HL-60 (cell line): Measurements from ENCODE around the gene ZNF44.

Experiments
- DNase-seq, 2 experiments: peaks; one replicate each; pipeline ENCODE4 v3.0.0-alpha.2; 2010 to 2020; ENCODE audit warnings: low read depth in 1 of 2, low spot score in 1 of 2
- H3K27ac ChIP-seq: fragments of 250-450 bp; sonication (Bioruptor Pico); replicated peaks from 2 replicates; pipeline ENCODE4 v1.5.1; 2020; ENCODE audit warnings: mild to moderate bottlenecking, moderate library complexity
- H3K27me3 ChIP-seq: fragments of 250-450 bp; sonication (Bioruptor Pico); 2 replicates; pipeline ENCODE4 v1.5.1; 2021; ENCODE audit warnings: mild to moderate bottlenecking, moderate library complexity; ENCODE audit not compliant: insufficient read depth, poor library complexity, severe bottlenecking
- H3K4me3 ChIP-seq: replicated peaks from 2 replicates; pipeline ENCODE4 v1.5.1; 2011; ENCODE audit warnings: mild to moderate bottlenecking, control low read depth, low read length; ENCODE audit not compliant: insufficient read depth
- GABPA ChIP-seq: IDR thresholded peaks from 2 replicates; pipeline ENCODE4 v1.6.1; 2012; ENCODE audit warnings: low read depth
- POLR2AphosphoS5 ChIP-seq: IDR thresholded peaks from 2 replicates; pipeline ENCODE4 v1.6.1; 2012; ENCODE audit warnings: low read depth
- SPI1 ChIP-seq: IDR thresholded peaks from 2 replicates; pipeline ENCODE4 v1.6.1; 2012; ENCODE audit warnings: low read depth, mild to moderate bottlenecking, borderline replicate concordance
- TF ChIP-seq, protein P1 (sequence below): IDR thresholded peaks from one replicate; pipeline ENCODE4 v1.5.1; 2011; ENCODE audit warnings: low read length, control low read depth, inconsistent platforms; ENCODE audit not compliant: insufficient read depth
- TF ChIP-seq, protein P2 (sequence below): IDR thresholded peaks from 2 replicates; pipeline ENCODE4 v1.6.1; 2012; ENCODE audit warnings: low read depth; ENCODE audit not compliant: insufficient replicate concordance

Gene ZNF44

DNA sequence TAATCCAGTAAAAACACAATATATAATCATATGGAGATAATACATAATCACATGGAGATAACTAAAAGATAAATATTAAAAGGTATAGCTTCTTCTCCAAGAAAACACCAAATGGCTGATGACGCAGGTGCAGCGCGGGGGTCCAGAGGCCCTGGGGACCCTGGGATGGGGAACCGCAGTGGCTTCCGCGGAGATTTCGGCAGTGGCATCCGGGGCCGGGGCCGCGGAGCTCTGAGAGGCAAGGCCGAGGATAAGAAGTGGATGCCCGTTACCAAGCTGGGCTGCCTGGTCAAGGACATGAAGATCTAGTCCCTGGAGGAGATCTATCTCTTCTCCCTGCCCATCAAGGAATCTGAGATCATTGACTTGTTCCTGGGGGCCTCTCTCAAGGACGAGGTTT is 10.5 kb downstream of the ZNF44 start:
- no peak for TF ChIP-seq GABPA
- no peak for TF ChIP-seq SPI1
- TF ChIP-seq, protein P1, sequence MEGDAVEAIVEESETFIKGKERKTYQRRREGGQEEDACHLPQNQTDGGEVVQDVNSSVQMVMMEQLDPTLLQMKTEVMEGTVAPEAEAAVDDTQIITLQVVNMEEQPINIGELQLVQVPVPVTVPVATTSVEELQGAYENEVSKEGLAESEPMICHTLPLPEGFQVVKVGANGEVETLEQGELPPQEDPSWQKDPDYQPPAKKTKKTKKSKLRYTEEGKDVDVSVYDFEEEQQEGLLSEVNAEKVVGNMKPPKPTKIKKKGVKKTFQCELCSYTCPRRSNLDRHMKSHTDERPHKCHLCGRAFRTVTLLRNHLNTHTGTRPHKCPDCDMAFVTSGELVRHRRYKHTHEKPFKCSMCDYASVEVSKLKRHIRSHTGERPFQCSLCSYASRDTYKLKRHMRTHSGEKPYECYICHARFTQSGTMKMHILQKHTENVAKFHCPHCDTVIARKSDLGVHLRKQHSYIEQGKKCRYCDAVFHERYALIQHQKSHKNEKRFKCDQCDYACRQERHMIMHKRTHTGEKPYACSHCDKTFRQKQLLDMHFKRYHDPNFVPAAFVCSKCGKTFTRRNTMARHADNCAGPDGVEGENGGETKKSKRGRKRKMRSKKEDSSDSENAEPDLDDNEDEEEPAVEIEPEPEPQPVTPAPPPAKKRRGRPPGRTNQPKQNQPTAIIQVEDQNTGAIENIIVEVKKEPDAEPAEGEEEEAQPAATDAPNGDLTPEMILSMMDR, result no peak
- TF ChIP-seq, protein P2, sequence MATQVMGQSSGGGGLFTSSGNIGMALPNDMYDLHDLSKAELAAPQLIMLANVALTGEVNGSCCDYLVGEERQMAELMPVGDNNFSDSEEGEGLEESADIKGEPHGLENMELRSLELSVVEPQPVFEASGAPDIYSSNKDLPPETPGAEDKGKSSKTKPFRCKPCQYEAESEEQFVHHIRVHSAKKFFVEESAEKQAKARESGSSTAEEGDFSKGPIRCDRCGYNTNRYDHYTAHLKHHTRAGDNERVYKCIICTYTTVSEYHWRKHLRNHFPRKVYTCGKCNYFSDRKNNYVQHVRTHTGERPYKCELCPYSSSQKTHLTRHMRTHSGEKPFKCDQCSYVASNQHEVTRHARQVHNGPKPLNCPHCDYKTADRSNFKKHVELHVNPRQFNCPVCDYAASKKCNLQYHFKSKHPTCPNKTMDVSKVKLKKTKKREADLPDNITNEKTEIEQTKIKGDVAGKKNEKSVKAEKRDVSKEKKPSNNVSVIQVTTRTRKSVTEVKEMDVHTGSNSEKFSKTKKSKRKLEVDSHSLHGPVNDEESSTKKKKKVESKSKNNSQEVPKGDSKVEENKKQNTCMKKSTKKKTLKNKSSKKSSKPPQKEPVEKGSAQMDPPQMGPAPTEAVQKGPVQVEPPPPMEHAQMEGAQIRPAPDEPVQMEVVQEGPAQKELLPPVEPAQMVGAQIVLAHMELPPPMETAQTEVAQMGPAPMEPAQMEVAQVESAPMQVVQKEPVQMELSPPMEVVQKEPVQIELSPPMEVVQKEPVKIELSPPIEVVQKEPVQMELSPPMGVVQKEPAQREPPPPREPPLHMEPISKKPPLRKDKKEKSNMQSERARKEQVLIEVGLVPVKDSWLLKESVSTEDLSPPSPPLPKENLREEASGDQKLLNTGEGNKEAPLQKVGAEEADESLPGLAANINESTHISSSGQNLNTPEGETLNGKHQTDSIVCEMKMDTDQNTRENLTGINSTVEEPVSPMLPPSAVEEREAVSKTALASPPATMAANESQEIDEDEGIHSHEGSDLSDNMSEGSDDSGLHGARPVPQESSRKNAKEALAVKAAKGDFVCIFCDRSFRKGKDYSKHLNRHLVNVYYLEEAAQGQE, result no peak
- no peak for TF ChIP-seq POLR2AphosphoS5
- no peaks in the 10 kb centered on the region for H3K27me3 ChIP-seq
- no peak for DNase-seq
- H3K4me3 ChIP-seq, result no peak overlapping the region
- H3K27ac ChIP-seq, result no peak overlapping the region

DNA sequence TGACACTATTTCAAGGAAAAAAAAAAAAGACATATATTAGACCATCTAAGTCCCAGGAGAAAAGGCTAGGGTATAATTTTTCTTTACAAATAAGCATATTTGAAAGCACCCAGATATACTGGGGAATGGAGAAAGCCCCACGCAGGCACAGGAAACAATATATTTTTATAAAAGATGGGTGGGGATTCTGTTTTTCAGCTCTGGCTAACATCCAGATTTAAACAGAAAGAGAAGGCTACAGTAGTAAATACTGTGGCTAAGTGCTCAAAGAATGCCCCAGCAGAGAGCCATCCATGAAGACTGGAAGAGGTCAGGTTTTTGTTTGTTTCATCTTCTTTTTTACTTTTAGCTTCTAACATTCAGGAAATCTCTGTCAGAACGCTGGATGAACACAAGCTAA is 16.0 kb downstream of the ZNF44 start:
- TF ChIP-seq, protein P1, result no peak
- TF ChIP-seq POLR2AphosphoS5 (no peak), SPI1 (no peak), GABPA (no peak)
- TF ChIP-seq, protein P2, result no peak
- Histone ChIP-seq H3K4me3 (no peak overlapping the region), H3K27ac (no peak overlapping the region), H3K27me3 (no peaks in the 10 kb centered on the region)
- no peak for DNase-seq

DNA sequence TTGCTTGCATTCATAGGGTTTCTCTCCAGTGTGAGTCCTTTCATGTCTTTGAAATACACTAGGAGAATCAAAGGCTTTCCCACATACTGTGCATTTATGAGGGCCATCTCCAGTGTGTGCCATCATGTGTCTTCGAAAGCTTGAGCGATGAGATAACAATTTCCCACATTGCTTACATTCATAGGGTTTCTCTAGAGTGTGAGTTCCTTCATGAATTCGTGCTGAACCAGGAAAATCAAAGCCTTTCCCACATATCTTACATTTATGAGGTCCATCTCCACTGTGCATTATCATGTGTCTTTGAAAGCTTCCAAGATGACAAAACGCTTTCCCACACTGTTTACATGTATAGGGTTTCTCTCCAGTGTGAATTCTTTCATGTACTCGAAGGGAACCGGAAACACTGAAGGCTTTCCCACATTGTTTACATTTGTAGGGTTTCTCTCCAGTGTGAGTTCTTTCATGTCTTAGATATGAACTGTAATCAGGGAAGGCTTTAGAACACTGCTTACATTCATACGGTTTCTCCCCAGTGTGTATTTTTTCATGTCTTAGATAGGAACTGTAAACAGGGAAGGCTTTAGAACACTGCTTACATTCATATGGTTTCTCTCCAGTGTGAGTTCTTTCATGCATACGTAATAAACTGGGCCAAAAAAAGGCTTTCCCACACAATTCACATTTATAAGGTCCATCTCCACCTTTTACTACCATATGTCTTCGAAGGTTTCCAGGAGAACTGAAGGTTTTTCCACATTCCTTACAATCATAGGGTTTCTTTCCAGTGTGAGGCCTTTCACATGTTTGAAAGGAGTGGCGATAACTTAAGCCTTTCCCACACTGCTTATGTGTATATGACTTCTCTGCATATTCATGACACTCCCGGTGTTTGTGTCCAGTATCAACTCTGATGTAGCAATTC is 21.4 kb downstream of the ZNF44 start:
- no peak for DNase-seq
- TF ChIP-seq GABPA, result no peak
- TF ChIP-seq, protein P2, result no peak
- no peak for TF ChIP-seq SPI1
- TF ChIP-seq, protein P1, result no peak
- TF ChIP-seq POLR2AphosphoS5, result no peak
- Histone ChIP-seq H3K27me3 (no peaks in the 10 kb centered on the region), H3K4me3 (no peak overlapping the region), H3K27ac (no peak overlapping the region)
